Peyer's patch (tissue), 4 donors: ENCODE data around the gene GRHPR.

Experiments
- POLR2A ChIP-seq, 2 donors: fragments of 450-650 bp; IDR thresholded peaks; one replicate each; pipeline ENCODE4 v1.5.1; 2017; ENCODE audit warnings: antibody characterized with exemption in 2 of 2, mild to moderate bottlenecking in 2 of 2, moderate library complexity in 2 of 2
- TF ChIP-seq, protein P1 (sequence below), 6 experiments: fragments of 450-650 bp in 4 of 6; fragments of 200-600 bp in 2 of 6; sonication (generic) in 1 of 6; IDR thresholded peaks; one replicate each; pipeline ENCODE4 v1.5.1; 2017 to 2019; ENCODE audit warnings: antibody characterized with exemption in 6 of 6, mild to moderate bottlenecking in 3 of 6, moderate library complexity in 1 of 6

DNA sequence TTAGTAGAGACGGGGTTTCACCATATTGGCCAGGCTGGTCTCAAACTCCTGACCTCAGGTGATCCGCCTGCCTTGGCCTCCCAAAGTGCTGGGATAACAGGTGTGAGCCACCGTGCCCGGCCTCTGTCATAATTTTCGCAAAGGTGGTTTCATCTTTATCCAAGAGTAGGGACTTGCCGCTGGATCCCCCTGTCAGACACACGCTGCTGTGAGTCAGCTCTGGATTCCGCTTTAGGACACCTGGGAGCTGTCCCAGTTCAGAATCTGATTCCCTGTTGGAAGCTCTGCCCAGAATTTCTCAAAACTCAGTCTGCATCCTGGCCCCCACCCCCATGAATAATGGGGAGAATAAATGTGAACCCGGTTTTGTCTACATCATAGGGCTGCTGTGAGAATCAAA lies 17.9 kb upstream of the GRHPR start:
- TF ChIP-seq, protein P1, sequence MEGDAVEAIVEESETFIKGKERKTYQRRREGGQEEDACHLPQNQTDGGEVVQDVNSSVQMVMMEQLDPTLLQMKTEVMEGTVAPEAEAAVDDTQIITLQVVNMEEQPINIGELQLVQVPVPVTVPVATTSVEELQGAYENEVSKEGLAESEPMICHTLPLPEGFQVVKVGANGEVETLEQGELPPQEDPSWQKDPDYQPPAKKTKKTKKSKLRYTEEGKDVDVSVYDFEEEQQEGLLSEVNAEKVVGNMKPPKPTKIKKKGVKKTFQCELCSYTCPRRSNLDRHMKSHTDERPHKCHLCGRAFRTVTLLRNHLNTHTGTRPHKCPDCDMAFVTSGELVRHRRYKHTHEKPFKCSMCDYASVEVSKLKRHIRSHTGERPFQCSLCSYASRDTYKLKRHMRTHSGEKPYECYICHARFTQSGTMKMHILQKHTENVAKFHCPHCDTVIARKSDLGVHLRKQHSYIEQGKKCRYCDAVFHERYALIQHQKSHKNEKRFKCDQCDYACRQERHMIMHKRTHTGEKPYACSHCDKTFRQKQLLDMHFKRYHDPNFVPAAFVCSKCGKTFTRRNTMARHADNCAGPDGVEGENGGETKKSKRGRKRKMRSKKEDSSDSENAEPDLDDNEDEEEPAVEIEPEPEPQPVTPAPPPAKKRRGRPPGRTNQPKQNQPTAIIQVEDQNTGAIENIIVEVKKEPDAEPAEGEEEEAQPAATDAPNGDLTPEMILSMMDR (IDR thresholded peaks at IDR 0.05): no peak
- no peak for TF ChIP-seq POLR2A (IDR thresholded peaks at IDR 0.05)
